K562 (cell line): ENCODE measurements around the gene ADGRB3. TPM values are rescaled to one million over a fixed set of nuclear protein-coding genes. Genes with fewer than 3 reads are reported as not detected.

Source experiments
- ARID1B ChIP-seq: fragments of 450-650 bp; IDR thresholded peaks from 2 replicates; pipeline ENCODE4 v1.6.1; 2016; ENCODE audit warnings: antibody characterized with exemption, mild to moderate bottlenecking, inconsistent platforms
- CBX3 ChIP-seq, 2 experiments: IDR thresholded peaks; 1 replicate in 1 of 2; 2 replicates in 1 of 2; pipeline ENCODE4 v1.6.1; 2012; ENCODE audit warnings: inconsistent platforms in 2 of 2, low read length in 2 of 2, borderline replicate concordance in 1 of 2, control low read depth in 1 of 2
- CBX5 ChIP-seq: IDR thresholded peaks from 2 replicates; pipeline ENCODE4 v1.6.1; 2014; ENCODE audit warnings: low read depth, borderline replicate concordance
- DPF2 ChIP-seq: fragments of 450-650 bp; IDR thresholded peaks from 2 replicates; pipeline ENCODE4 v1.6.1; 2016
- MAFF ChIP-seq: IDR thresholded peaks from 2 replicates; pipeline ENCODE4 v1.6.1; 2012; ENCODE audit warnings: low read length, improper control_type of control experiment
- MAFK ChIP-seq: IDR thresholded peaks from 2 replicates; pipeline ENCODE4 v1.6.1; 2011; ENCODE audit warnings: low read length, improper control_type of control experiment
- MYNN ChIP-seq, 2 experiments: sonication (generic); formaldehyde crosslinking in 1 of 2; IDR thresholded peaks; 2 replicates each; pipeline versions ENCODE4 v1.5.0 to v1.6.1; 2016 to 2020; ENCODE audit warnings: antibody characterized with exemption in 1 of 2, missing genetic modification reagents in 1 of 2
- NCOA2 ChIP-seq, 2 experiments: fragments of 450-650 bp; IDR thresholded peaks; 2 replicates each; pipeline ENCODE4 v1.6.1; 2018; ENCODE audit warnings: mild to moderate bottlenecking in 2 of 2, moderate library complexity in 1 of 2; ENCODE audit not compliant: partially characterized antibody in 2 of 2
- NELFE ChIP-seq: IDR thresholded peaks from 2 replicates; pipeline ENCODE4 v1.6.1; 2011; ENCODE audit warnings: mild to moderate bottlenecking; ENCODE audit not compliant: insufficient read depth, insufficient read length
- NFE2 ChIP-seq: IDR thresholded peaks from 2 replicates; pipeline ENCODE4 v1.6.1; 2014; ENCODE audit warnings: antibody characterized with exemption, low read depth
- NUFIP1 ChIP-seq: fragments of 450-650 bp; IDR thresholded peaks from 2 replicates; pipeline ENCODE4 v1.6.1; 2018; ENCODE audit not compliant: partially characterized antibody
- RBFOX2 ChIP-seq: fragments of 200-400 bp; formaldehyde crosslinking; IDR thresholded peaks from 2 replicates; pipeline ENCODE4 v1.6.1; 2017; ENCODE audit warnings: low read depth, mild to moderate bottlenecking, low read length, moderate library complexity
- SAFB2 ChIP-seq: fragments of 200-400 bp; formaldehyde crosslinking; IDR thresholded peaks from 2 replicates; pipeline ENCODE4 v1.6.1; 2018; ENCODE audit warnings: borderline replicate concordance, low read length, low read depth, moderate library complexity; ENCODE audit not compliant: severe bottlenecking
- ZNF316 ChIP-seq: fragments of 450-650 bp; IDR thresholded peaks from 2 replicates; pipeline ENCODE4 v1.6.1; 2016
- polyA plus RNA-seq, 8 experiments: library from polyadenylated mRNA; depleted of rRNA in 4 of 8; stranded (reverse) in 5 of 8; unstranded in 3 of 8; fragments of >200 nt; fragmentation: Nextera tagmentation in 2 of 8; fragmentation: Illumina TruSeq in 1 of 8; extraction: Ambion mirVana in 2 of 8; extraction: Trizol in 1 of 8; gene quantifications; 2 replicates each; pipeline versions ENCODE4 v1.2.1 to v1.2.3, GENCODE V29; 2011 to 2014; ENCODE audit warnings: inconsistent platforms in 1 of 8, missing spikeins in 1 of 8
- total RNA-seq, 7 experiments: library from RNA; depleted of rRNA in 6 of 7; stranded (reverse); fragments of >200 nt in 6 of 7; fragmentation: Illumina TruSeq in 2 of 7; extraction: Trizol in 2 of 7; gene quantifications; 2 replicates each; pipeline versions ENCODE4 v1.2.1 to v1.2.3, GENCODE V29; 2011 to 2021; ENCODE audit warnings: low replicate concordance in 1 of 7
- TF ChIP-seq, protein P1 (sequence below): fragments of 450-650 bp; IDR thresholded peaks from 2 replicates; pipeline ENCODE4 v1.6.1; 2016
- TF ChIP-seq, protein P2 (sequence below): sonication (generic); formaldehyde crosslinking; IDR thresholded peaks from 2 replicates; pipeline ENCODE4 v1.8.0; 2023; ENCODE audit warnings: mild to moderate bottlenecking, missing genetic modification reagents
- TF ChIP-seq, protein P3 (sequence below): fragments of 250-450 bp; sonication (Bioruptor Pico); IDR thresholded peaks from 2 replicates; pipeline ENCODE4 v1.5.0; 2021; ENCODE audit warnings: mild to moderate bottlenecking, borderline replicate concordance
- TF ChIP-seq, protein P4 (sequence below), 2 experiments: IDR thresholded peaks in 1 of 2; conservative IDR thresholded peaks in 1 of 2; 2 replicates each; pipeline ENCODE4 v1.6.1; 2016; ENCODE audit warnings: low read depth in 2 of 2, mild to moderate bottlenecking in 1 of 2, missing compliant biosample characterization in 1 of 2, missing genetic modification characterization in 1 of 2, moderate library complexity in 1 of 2

The ADGRB3 gene
- total and polyA plus RNA-seq, 9 of the 15 experiments (the other 6 are each of a cell fraction or from before 2014, with no cell fraction given): 0.90 to 7.8 (median 2.4) TPM

DNA sequence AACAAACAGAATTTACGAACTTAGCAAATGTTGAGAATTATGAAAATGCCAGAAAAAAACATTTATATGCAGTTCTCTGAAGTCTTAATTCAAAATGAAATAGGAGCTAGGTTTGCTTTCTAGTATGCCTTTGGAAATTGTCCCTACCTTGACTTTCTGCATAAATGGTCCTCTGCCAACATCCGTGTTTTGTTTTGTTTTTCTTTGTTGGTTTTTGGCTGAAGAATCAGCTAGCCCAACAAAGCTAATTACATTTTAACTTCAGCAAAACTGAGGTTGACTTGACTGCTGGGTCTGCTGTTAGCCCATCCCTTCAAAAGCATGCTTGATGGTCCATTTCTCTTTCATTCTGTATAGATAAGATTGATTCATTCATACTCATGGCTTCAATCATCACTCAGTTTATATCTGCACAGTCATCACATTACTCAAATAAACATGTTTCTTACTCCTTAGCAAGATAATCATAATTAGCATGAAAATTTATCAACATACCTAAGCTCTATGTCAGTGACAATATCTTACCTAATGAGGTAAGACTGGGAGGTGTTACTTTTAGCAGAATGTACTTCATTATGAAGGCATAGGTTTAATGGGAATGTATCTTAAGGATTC lies 76.4 kb downstream of the ADGRB3 start (continued):
- TF ChIP-seq NFE2 (peak; percentile 60; the same call in 1 of the 2 replicates), MAFF (peak; percentile 71), MAFK (peak; percentile 67; the same call in 1 of the 2 replicates), RBFOX2 (no peak), DPF2 (0 out of 2 replicates have a peak, but pooled peaks have one; percentile 31), MYNN (IDR thresholded peaks at IDR 0.05) (no peak), MYNN (CRISPR knock-in tag; IDR thresholded peaks at IDR 0.05) (no peak), CBX5 (no peak), NUFIP1 (no peak), NCOA2 (IDR thresholded peaks at IDR 0.05; ENCODE audit: partially characterized antibody in 2 of 2) (no peak), SAFB2 (no peak), CBX3 (IDR thresholded peaks at IDR 0.05; ENCODE audit: borderline replicate concordance in 1 of 2, low read length in 2 of 2) (no peak), NELFE (no peak), ZNF316 (peak; percentile 96), ARID1B (0 out of 2 replicates have a peak, but pooled peaks have one; percentile 7)
- TF ChIP-seq, protein P1, sequence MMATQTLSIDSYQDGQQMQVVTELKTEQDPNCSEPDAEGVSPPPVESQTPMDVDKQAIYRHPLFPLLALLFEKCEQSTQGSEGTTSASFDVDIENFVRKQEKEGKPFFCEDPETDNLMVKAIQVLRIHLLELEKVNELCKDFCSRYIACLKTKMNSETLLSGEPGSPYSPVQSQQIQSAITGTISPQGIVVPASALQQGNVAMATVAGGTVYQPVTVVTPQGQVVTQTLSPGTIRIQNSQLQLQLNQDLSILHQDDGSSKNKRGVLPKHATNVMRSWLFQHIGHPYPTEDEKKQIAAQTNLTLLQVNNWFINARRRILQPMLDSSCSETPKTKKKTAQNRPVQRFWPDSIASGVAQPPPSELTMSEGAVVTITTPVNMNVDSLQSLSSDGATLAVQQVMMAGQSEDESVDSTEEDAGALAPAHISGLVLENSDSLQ: peak; percentile 17; the same call in 1 of the 2 replicates
- TF ChIP-seq, protein P2, sequence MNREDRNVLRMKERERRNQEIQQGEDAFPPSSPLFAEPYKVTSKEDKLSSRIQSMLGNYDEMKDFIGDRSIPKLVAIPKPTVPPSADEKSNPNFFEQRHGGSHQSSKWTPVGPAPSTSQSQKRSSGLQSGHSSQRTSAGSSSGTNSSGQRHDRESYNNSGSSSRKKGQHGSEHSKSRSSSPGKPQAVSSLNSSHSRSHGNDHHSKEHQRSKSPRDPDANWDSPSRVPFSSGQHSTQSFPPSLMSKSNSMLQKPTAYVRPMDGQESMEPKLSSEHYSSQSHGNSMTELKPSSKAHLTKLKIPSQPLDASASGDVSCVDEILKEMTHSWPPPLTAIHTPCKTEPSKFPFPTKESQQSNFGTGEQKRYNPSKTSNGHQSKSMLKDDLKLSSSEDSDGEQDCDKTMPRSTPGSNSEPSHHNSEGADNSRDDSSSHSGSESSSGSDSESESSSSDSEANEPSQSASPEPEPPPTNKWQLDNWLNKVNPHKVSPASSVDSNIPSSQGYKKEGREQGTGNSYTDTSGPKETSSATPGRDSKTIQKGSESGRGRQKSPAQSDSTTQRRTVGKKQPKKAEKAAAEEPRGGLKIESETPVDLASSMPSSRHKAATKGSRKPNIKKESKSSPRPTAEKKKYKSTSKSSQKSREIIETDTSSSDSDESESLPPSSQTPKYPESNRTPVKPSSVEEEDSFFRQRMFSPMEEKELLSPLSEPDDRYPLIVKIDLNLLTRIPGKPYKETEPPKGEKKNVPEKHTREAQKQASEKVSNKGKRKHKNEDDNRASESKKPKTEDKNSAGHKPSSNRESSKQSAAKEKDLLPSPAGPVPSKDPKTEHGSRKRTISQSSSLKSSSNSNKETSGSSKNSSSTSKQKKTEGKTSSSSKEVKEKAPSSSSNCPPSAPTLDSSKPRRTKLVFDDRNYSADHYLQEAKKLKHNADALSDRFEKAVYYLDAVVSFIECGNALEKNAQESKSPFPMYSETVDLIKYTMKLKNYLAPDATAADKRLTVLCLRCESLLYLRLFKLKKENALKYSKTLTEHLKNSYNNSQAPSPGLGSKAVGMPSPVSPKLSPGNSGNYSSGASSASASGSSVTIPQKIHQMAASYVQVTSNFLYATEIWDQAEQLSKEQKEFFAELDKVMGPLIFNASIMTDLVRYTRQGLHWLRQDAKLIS (CRISPR knock-in tag): no peak
- TF ChIP-seq, protein P3, sequence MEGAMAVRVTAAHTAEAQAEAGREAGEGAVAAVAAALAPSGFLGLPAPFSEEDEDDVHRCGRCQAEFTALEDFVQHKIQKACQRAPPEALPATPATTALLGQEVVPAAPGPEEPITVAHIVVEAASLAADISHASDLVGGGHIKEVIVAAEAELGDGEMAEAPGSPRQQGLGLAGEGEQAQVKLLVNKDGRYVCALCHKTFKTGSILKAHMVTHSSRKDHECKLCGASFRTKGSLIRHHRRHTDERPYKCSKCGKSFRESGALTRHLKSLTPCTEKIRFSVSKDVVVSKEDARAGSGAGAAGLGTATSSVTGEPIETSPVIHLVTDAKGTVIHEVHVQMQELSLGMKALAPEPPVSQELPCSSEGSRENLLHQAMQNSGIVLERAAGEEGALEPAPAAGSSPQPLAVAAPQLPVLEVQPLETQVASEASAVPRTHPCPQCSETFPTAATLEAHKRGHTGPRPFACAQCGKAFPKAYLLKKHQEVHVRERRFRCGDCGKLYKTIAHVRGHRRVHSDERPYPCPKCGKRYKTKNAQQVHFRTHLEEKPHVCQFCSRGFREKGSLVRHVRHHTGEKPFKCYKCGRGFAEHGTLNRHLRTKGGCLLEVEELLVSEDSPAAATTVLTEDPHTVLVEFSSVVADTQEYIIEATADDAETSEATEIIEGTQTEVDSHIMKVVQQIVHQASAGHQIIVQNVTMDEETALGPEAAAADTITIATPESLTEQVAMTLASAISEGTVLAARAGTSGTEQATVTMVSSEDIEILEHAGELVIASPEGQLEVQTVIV: no peak
- TF ChIP-seq, protein P4, sequence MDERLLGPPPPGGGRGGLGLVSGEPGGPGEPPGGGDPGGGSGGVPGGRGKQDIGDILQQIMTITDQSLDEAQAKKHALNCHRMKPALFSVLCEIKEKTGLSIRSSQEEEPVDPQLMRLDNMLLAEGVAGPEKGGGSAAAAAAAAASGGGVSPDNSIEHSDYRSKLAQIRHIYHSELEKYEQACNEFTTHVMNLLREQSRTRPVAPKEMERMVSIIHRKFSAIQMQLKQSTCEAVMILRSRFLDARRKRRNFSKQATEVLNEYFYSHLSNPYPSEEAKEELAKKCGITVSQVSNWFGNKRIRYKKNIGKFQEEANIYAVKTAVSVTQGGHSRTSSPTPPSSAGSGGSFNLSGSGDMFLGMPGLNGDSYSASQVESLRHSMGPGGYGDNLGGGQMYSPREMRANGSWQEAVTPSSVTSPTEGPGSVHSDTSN (CRISPR knock-in tag; IDR thresholded peaks at IDR 0.05; ENCODE audit: low read depth): no peak
- TF ChIP-seq, protein P4 (tag; conservative IDR thresholded peaks at IDR 0.05; ENCODE audit: low read depth): peak; percentile 90
